HG02870 (cell line): Measurements from ENCODE around the gene GLIS2.
A peak's percentile ranks its signal among the peaks of the same experiment; 100 is the strongest.

ENCODE experiments used
- ATAC-seq: cut with Tn5 transposase; IDR thresholded peaks from one replicate; pipeline ENCODE4 v1.9.1; 2021; ENCODE audit warnings: mild to moderate bottlenecking, moderate library complexity; ENCODE audit not compliant: unreplicated experiment

GLIS2 gene

GRCh38 chr16:4367393-4367856 is 51.6 kb downstream of the GLIS2 start:
- ATAC-seq: no peak

- ATAC-seq: no peak
Observed at GRCh38 chr16:4369007-4369733, 53.3 kb downstream of the GLIS2 start.

- ATAC-seq: no peak
Observed at GRCh38 chr16:4370151-4370550, 54.3 kb downstream of the GLIS2 start.

GRCh38 chr16:4370570-4371356 is 54.9 kb downstream of the GLIS2 start:
- ATAC-seq: no peak

- ATAC-seq: peak; percentile 77
Observed at GRCh38 chr16:4371357-4372000, 55.6 kb downstream of the GLIS2 start, which contains the start of gene VASN. Gene VASN, plus strand, starts transcription at chr16:4371848. Its CDS starts 9,030 bp downstream, at chr16:4380878.

- peak; percentile 25 for ATAC-seq
Observed at GRCh38 chr16:4372001-4372577, 56.2 kb downstream of the GLIS2 start.

- ATAC-seq: no peak
Observed at GRCh38 chr16:4372578-4373355, 56.9 kb downstream of the GLIS2 start.

GRCh38 chr16:4373356-4373908 is 57.6 kb downstream of the GLIS2 start:
- ATAC-seq: no peak

- ATAC-seq: no peak
Observed at GRCh38 chr16:4373909-4374742, 58.3 kb downstream of the GLIS2 start.

- no peak for ATAC-seq
Observed at GRCh38 chr16:4375717-4376116, 59.9 kb downstream of the GLIS2 start.

- no peak for ATAC-seq
Observed at GRCh38 chr16:4376126-4376892, 60.4 kb downstream of the GLIS2 start.

- no peak for ATAC-seq
Observed at GRCh38 chr16:4376893-4377572, 61.2 kb downstream of the GLIS2 start.

GRCh38 chr16:4377573-4378154 is 61.8 kb downstream of the GLIS2 start:
- ATAC-seq: no peak

- no peak for ATAC-seq
Observed at GRCh38 chr16:4378161-4378666, 62.3 kb downstream of the GLIS2 start.

GRCh38 chr16:4378999-4379690 is 63.3 kb downstream of the GLIS2 start:
- ATAC-seq: no peak

- no peak for ATAC-seq
Observed at GRCh38 chr16:4380119-4381063, 64.5 kb downstream of the GLIS2 start.
